Measurements from ENCODE around the gene EPAS1. TPM values are rescaled to one million over a fixed set of nuclear protein-coding genes. Genes with fewer than 3 reads are reported as not detected.

Gene EPAS1
- polyA plus RNA-seq (ENCODE audit: insufficient read length in 3 of 3), result 10 to 100 TPM; 46.9 to 61.4 (median 57.9) TPM

DNA sequence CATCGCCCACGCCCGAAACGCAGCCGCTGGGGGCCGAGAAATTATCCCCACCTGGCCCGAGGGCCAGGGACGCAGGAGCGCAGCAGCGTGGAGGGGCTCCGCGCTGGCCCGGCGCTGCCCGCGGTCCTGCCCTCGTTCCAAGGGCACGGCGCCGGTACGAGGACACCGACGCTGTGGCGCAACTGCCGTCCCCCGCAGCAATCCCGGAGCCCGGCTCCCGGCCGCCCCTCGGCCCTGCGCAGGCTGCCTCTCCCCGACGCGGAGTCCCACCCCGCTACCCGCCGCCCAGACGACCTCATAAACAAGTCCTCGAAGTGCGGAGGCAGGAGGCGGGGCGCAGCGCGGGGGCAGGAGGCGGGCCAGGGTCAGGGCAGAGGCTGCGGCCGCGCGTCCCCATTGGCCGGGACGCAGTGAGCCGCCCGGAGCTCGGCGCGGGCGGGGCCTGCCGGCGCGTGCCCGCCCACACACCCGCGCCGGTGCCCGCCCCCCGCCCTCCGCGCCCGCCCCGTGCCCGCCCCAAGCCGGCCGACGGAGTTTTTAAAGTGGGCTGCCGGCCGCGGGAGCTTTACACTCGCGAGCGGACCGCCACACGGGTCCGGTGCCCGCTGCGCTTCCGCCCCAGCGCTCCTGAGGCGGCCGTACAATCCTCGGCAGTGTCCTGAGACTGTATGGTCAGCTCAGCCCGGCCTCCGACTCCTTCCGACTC, at the start of gene EPAS1:
EPAS1 (plus strand) TSS at position 568 of the 706 bp plus-strand sequence. CDS start 505 bp downstream, outside the sequence.
- no peak for DNase-seq (ENCODE audit: low read depth in 3 of 3, low spot score in 2 of 3)

DNA sequence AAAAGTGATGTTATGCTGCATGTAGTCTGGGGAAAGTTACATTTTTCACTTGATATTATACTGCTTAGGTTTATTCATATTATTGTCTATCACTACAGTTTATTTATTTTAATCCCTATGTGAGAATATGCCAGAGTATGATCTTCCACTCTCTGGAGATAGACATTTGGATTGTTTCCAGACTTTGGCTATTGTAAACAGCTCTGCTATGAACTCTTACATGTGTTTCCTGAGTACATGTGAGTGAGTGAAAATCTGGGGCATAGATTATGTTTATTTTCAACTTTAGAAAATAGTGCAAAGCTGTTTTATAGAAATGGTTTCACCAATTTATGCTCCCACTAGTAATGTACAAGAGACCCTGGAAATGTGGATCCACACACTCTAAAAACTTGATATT, 49.0 kb upstream of the EPAS1 start:
- DNase-seq (ENCODE audit: low read depth in 3 of 3, low spot score in 2 of 3), result no peak

DNA sequence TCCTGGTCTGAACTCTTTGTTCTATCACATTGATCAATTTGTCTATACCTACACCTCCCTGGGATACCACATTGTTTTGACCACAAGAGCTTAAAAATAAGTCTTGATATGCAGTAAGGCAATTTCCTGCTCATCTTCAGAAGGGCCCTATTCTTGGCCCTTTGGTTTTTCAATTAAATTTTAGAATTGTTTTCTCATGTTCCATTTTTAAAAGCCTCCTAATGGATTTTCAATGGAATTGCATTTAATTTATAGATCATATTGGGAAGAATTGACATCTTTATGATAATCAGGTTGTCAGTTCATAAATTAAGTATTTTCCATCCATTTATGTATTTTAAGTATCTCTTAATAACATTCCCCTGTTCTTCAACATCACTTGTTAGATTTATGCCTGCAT, 47.6 kb upstream of the EPAS1 start:
- DNase-seq (ENCODE audit: low read depth in 3 of 3, low spot score in 2 of 3), result no peak

DNA sequence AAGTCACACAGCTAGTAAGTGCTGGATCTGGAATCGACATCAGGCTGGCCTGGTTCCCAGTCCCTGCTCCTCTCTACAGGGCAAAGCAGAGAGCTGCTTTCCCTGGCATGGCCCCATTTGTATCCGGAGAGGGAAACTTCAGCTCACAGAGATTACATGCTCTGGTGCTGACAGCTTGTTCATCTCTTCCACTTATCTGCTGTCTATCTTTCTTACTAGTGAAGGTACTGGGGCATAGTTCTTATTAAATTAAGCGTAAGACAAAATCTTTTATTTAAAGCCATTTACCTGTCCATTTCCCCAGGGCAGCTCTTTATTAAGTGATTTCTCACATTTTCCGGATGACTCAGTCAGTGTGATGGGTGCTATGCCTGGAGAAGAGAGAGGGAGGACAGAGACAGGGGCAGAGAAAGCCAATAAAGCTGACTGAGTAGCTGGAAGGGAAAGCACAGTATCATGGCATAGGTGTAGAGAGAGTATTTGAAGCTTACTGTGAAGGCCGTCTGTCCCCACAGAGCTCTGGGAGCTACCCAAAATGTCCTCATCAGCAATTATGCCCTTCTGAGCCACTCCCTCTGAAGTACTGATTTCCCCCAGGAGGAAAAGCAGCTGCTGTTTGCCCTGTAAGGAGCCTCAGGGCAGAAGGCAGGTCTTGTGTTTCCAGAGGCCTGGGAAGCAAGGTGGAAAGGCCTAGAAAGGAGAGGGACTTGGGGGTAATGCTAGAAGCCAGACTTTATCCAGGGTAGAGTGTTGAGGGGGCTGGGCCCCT, 44.1 kb upstream of the EPAS1 start:
- no peak for DNase-seq (ENCODE audit: low read depth in 3 of 3, low spot score in 2 of 3)

DNA sequence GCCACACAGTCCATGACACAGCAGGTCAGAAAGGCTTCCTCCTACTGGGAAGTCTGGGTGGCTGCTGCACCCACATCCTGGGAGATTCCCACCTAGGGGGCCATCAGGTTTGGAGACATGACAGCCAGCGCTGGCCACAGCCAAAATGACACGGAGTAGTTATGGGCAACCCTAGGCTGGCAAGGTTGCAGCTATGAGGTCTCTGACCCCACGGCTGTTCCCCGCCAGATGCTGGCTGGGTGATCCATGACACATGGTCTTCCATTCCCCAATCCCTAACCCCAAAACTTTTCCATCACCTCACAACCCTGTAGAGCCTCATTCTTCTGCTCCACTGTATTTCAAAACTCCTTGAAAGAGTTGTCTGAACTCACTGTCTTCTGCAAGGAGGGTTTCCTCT, 42.7 kb upstream of the EPAS1 start:
- DNase-seq (ENCODE audit: low read depth in 3 of 3, low spot score in 2 of 3), result no peak

DNA sequence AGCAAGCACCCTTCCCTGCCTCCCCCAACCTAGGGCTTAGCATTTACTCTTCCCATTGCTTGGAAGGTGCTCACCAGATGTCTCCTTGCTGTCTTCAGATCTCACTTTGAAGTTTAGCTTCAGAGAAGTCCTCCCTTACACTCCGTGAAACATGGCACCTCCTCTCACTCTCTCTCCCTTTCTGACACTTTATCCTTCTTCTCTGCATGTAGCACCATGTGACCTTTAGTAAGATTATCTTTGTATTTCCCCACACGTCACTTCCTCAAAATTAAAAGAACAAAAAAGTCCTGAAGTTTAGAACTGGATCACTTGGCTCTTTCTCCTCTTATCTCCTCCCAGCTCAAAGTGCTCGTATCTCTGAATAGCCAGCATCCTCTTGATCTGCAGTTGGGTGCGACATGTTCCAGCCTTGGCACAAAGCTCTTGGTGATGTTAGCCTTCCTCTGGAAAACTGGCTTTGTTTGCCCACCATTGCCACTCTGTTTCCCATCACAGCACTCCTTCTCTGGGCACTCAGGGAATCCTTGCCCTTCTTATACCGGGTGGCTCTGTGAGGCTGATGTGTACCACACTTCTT, 40.6 kb upstream of the EPAS1 start:
- DNase-seq (ENCODE audit: low read depth in 3 of 3, low spot score in 2 of 3), result no peak

DNA sequence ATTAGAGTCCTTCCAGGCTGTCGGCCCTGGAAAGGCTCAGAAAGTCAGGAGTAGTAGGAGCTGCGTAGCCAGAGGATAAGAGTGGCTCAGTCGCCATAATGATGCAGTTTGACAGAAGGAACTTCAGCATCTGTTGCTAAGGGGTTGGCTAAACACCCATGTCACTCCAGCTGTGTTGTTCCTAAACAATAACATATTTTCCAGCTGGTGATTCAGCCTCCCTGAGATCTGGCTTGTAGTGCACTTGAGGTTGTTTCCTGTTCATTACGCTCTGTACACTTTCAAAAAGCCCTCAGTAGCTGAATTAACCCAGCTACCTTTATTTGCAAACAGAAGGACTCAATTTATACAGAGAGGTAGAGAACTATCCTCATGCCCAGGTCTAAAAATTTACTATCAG, 39.7 kb upstream of the EPAS1 start:
- no peak for DNase-seq (ENCODE audit: low read depth in 3 of 3, low spot score in 2 of 3)

DNA sequence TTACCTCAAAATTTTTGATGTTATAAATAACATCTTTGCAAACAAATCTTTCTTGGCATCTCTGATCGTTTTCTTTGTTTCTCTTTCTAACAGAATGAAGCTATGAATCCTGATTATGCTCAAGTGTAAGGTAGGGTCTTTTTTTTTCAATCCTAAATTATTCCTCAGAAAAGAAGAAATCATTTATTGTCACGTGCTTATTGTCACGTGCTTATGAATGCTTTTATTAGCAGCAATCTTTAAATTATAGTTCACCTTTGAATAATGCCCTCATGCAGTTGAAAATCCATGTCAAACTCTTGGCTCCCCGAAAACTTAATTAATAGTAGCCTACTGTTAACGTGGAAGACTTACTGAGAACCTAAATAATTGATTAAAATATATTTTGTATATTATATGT, 39.2 kb upstream of the EPAS1 start:
- DNase-seq (ENCODE audit: low read depth in 3 of 3, low spot score in 2 of 3), result no peak

DNA sequence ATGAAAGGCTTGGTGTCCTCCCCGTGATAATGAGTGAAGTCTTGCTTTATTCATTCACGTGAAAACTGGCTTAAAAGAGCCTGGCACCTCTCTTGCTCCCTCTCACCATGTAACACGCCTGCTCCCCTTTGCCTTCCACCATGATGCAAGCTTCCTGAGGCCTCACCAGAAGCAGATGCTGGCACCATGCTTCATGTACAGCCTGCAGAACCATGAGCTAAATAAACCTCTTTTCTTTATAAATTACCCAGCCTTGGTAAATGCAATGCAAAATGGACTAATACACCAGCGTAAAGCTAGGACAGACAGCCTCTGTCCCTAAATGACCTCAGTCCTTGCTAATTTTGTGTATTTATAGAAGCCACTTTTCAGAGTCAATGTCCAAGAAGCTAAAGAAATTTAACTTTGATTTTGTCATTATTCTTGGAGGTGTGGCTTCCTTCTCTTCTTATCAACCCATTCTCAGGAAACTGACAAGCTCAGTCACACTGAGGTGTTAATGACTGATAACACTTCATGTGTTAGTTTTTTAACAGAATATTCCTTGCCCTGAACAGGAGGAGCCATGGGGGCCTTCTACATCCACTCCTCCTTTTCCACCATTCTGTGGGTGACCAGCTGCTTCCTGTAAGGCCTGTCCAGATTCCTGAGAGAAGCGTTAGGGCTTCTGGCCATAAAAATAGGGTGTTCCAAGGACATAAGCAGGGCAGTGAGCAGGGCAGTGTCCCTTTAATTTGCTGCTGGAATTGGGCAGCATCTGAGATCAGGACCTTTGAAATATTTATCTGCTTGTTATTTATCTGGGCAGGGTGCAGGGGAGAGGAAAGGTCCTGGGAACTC, 38.0 kb upstream of the EPAS1 start:
- no peak for DNase-seq (ENCODE audit: low read depth in 3 of 3, low spot score in 2 of 3)

DNA sequence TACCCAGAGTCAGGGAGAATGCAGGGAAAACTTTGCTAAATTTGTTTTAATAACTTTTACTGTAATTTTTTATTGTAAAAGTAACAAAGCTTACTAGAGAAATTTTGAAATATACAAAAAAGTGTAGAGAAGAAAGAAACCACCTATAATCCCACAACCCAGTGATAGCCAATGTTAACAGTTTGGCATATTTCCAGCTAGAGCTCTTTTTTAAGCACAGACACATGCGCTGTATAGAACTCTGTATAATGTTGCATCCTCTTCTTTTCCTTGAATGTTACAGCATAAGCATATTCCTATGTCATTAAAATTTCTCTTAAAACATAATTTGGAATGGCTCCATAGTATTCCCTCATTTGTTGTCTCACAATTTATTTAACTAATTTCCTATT, 37.4 kb upstream of the EPAS1 start:
- DNase-seq (ENCODE audit: low read depth in 3 of 3, low spot score in 2 of 3), result no peak

DNA sequence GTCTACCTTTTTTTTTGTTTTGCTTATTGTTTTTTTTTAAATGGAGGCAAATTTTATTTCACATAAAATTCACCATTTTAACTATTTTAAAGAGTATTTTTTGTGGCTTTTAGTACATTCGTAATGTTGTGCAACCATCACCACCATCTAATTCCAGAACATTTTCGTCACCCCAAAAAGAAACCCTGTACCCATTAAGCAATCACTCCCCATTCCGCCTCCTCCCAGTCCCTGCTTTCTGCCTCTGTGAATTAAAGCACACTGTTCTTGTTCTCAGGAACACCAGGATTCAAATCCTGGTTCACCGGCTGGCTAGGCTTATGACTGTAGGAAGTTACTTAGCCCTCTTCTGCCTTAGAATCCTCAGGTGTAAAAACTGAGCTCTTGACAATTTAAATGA, 36.9 kb upstream of the EPAS1 start:
- no peak for DNase-seq (ENCODE audit: low read depth in 3 of 3, low spot score in 2 of 3)

DNA sequence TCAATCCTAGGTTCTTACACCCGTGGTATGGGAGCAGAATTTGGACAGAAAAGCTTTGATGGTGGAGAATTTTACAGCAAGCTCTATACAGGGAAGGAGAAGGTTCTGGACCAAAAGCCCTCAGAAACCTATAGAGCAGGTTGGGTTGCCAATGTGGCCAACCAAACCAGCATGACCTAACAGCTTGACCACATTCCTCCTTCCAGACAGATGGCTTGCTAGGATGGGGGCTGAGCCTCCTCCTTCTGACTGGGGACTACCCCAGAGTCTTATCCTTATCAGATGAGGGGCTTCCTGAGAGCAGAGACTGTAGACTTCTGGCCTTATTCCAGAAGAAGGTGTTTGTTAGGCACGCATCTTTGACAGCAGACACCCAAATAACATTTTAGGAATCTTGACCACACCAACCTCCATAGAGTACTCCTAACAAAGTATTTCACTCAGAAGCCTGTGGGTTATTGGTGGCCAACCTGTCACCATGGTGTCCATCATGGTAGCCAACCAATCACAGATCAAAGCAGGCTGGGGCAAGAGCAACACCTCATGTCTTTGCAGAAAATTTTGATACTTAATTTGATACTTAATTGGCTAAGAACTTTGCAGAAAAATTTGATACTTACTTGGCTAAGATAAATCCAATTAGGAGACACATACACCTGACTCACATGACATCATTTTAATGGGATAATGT, 34.8 kb upstream of the EPAS1 start:
- DNase-seq (ENCODE audit: low read depth in 3 of 3, low spot score in 2 of 3), result no peak

DNA sequence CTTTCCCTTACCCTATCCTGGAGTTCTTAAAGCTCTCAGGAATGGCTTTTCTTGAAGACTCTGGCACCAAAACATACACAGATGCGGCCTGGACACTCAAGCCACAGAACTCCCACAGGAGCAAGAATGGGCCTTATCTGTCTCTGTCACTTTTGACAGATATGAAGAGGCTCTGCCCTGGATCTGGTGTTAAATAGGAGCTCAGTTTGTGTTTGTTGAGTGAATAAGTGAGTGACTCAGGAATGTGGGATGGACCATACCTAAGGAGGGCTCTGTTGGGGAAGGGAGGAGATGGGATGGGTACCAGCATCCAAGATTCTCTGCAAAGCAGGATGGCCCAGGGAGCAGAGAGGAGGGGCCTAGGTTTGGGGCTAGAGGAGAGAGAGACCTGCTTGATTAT, 33.9 kb upstream of the EPAS1 start:
- DNase-seq (ENCODE audit: low read depth in 3 of 3, low spot score in 2 of 3), result no peak

DNA sequence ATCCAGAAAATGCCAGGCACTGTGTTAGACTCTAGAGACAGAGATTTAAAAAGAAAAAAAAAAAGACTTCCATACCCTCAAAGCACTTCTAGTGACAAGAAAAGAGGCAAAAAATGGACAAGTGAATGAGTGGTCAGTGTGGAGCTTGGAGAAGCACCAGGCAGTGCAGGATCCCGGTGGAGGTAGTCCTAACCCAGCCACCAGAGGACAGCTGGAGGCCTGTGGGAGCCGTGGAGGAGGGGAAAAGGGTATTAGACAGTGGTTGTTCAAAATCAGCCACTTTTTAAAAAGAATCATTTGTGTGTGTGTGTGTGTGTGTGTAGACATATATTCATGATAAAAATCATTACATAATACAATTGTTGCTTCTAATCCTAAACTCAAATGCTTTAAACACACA, 32.8 kb upstream of the EPAS1 start:
- no peak for DNase-seq (ENCODE audit: low read depth in 3 of 3, low spot score in 2 of 3)

DNA sequence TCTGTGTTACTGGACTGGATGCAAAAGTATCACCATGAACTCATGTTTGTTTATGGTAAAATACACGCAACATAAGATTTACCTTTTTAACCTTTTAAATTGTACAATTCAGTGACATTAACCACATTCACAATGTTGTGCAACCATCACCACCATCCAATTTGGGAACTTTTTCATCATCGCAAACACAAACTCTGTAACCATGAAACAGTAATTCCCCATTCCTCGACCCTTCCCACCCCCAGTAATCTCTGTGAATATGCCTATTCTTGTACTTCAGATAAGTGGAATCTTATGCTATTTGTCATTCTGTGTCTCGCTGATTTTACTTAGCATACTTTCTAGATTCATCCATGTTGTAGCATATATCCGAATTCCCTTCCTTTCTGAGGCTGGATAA, 31.1 kb upstream of the EPAS1 start:
- no peak for DNase-seq (ENCODE audit: low read depth in 3 of 3, low spot score in 2 of 3)

DNA sequence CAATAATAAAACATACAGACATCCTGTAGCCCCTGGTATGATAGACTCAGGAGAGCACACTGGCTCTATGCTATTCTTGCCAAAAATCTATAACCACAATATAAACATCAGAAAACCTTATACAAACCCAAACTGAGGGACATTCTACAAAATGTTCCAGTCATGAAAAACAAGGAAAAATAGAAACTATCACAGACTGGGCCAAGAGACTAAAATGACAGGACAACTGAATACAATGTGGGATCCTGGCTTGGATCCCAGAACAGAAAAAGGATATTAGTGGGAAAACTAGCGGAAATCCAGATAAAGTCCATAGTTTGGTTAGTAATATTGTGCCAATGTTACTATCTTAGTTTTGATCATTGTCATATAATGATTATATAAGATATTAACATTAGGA, 29.6 kb upstream of the EPAS1 start:
- DNase-seq (ENCODE audit: low read depth in 3 of 3, low spot score in 2 of 3), result no peak

DNA sequence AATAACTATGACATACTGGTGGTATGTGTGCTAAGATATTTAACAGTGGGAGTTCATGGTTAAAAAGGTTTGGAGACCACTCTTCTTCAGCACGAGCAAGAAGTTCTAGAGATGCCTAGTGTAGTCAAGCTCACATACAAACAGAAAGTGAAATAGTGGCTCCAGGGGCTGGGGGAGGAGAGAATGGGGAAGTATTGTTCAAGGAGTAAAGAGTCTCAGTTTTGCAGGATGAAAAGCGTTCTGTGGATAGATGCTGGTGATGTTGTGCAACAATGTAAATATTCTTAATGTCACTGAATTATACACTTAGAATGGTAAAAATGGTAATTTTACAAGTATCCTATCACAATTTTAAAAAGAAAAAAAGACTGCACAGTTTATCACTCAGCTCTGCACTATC, 29.0 kb upstream of the EPAS1 start:
- no peak for DNase-seq (ENCODE audit: low read depth in 3 of 3, low spot score in 2 of 3)

DNA sequence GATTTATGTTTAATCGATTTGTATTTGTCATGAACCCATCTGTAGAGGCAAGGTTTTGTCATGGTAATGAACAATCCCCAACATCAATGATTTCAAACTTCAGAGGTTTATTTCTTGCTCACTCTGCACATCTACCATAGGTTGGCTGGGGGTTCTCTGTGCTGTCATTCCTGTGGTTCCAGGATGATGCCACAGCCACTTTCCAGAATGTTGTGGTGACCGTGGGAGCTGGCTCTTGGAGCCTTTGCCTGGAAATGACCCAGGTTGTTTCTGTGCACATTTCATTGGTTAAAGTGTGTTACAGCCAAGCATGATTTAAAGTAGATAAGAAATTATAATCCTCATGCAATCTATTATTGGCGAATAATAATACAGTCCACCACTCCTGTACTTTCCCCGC, 28.2 kb upstream of the EPAS1 start:
- DNase-seq (ENCODE audit: low read depth in 3 of 3, low spot score in 2 of 3), result no peak

DNA sequence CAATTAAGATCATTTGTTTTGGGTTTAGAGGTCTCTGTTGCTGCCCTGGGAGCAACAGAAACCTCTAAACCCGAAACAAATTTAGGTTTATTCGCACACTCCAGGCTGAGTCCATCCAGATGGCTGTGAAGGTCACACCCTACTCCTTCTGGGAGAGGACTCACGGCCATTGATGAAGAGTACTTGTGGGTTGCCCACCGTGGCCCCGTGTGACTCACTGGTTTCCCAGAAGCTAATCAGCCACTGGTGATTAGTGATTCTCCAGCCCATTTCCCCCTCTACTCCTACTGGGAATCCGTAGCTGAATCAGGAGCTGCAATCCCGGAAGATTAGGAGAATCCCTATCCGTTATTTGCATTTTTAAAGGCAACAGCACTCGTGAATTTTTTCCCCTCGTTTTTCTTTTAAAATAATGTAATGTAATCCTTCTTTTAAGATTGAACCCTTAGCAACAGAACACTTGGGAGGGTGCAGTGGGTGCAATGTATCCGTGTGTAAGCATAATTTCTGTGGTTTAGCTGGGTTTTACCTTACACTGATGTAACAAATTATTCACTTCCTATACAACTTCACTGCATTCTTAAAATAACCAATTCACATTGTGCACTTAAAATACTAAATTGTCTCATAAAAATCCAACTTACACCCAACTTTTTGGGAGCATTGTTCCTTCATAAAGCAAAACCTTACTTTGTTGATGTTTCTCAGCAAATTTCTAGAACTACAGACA, 27.5 kb upstream of the EPAS1 start:
- no peak for DNase-seq (ENCODE audit: low read depth in 3 of 3, low spot score in 2 of 3)

DNA sequence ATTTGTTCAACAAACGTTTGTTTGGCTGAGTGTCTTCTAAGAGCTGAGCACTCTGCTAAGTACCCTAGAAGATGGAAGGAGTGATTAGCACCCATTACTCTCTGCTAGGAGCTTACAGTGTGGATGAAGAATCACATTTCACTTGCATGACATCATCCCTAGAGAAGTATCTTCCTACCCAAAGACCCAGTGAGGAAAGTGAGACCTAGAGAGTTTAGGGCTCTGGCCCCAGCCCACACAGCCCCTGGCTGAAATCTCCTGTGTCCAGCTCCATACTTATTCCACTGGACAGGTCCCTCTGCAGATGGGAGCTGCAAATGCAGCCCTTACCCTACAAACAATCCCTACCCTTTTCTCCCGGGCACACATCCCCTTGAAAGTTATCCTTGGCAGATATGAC, 26.8 kb upstream of the EPAS1 start:
- DNase-seq (ENCODE audit: low read depth in 3 of 3, low spot score in 2 of 3), result no peak

Measured in right renal cortex interstitium (tissue), 3 donors.